ENCODE measurements around the gene MLPH. TPM values are rescaled to one million over a fixed set of nuclear protein-coding genes. Genes with fewer than 3 reads are reported as not detected.

The MLPH gene
- total RNA-seq, 2 experiments from 2014 or later: not detected

GRCh38 chr2:237561221-237561620 lies 74.2 kb downstream of the MLPH start:
- no peak for DNase-seq
- Mint-ChIP-seq H3K36me3 (ENCODE audit: low read depth) (no peaks in the 10 kb centered on the region), H3K4me1 (ENCODE audit: low read depth) (peaks cover 12% of the 10 kb centered on the region), H3K27ac (no peak overlapping the region), H3K9me3 (peaks cover 4% of the 10 kb centered on the region), H3K4me3 (no peak overlapping the region), H3K27me3 (peaks cover 10% of the 10 kb centered on the region)
- ATAC-seq: no peak
- intact Hi-C loops (cut with micrococcal nuclease): no loop called here
- ChIA-PET CTCF (interaction anchor here (1.4 to 3.3 kb wide), 3 partner anchors 11 to 48 kb away, joined by 3 to 29 read pairs (median 9); no protein-coding TSS in a partner anchor), POLR2A (interaction anchor here (1.5 kb wide), 1 partner anchor 11 kb away, joined by 4 read pairs; no protein-coding TSS in a partner anchor)
- TF ChIP-seq CTCF (IDR thresholded peaks at IDR 0.05): no peak

DNA sequence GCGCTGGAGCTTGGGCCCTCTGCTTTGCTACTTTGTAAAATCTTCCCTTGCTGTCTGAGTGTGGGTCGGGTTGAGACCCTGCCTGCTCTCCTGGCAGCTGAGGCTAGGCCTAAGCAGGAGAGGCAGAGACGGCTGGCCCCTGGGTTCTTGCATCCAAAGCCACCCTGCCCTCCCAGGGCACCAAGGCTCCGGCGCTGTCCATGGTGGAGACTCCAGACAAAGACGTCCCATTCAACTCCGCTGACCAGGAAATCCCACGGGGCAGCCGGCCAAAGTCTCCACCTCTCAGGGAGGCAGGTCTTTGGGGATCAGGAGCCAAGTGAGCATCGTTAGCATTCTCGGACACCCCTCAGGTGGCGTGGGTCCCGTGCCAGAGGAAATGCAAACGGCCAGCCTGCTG lies 76.8 kb downstream of the MLPH start:
- H3K9me3 Mint-ChIP-seq: no peaks in the 10 kb centered on the region
- H3K36me3 Mint-ChIP-seq (ENCODE audit: low read depth): no peaks in the 10 kb centered on the region
- no peak overlapping the region for H3K27ac Mint-ChIP-seq
- intact Hi-C loops (cut with micrococcal nuclease): no loop called here
- no peak for ATAC-seq
- TF ChIP-seq CTCF (IDR thresholded peaks at IDR 0.05): no peak
- CTCF ChIA-PET: interaction anchor here (3.3 kb wide), 1 partner anchor 8 kb away, joined by 29 read pairs; no protein-coding TSS in a partner anchor
- no peaks in the 10 kb centered on the region for H3K4me1 Mint-ChIP-seq (ENCODE audit: low read depth)
- H3K27me3 Mint-ChIP-seq: peaks cover 10% of the 10 kb centered on the region
- no peak overlapping the region for H3K4me3 Mint-ChIP-seq
- DNase-seq: no peak
- POLR2A ChIA-PET: no interaction called here

GRCh38 chr2:237564526-237565131 lies 77.6 kb downstream of the MLPH start:
- H3K36me3 Mint-ChIP-seq (ENCODE audit: low read depth): no peaks in the 10 kb centered on the region
- ChIA-PET CTCF (no interaction called here), POLR2A (interaction anchor here (0.9 kb wide), 1 partner anchor 23 kb away, joined by 3 read pairs; no protein-coding TSS in a partner anchor)
- no peaks in the 10 kb centered on the region for H3K9me3 Mint-ChIP-seq
- H3K4me3 Mint-ChIP-seq: no peak overlapping the region
- no peak overlapping the region for H3K27ac Mint-ChIP-seq
- H3K27me3 Mint-ChIP-seq: peaks cover 4% of the 10 kb centered on the region
- no peak for DNase-seq
- H3K4me1 Mint-ChIP-seq (ENCODE audit: low read depth): no peaks in the 10 kb centered on the region
- no peak for TF ChIP-seq CTCF (IDR thresholded peaks at IDR 0.05)
- ATAC-seq: no peak
- intact Hi-C loops (cut with micrococcal nuclease): loop anchor here (5.0 kb wide), 1 partner anchor 32 kb away; no protein-coding TSS in a partner anchor

- no peak for TF ChIP-seq CTCF (IDR thresholded peaks at IDR 0.05)
- CTCF ChIA-PET: interaction anchor here (2.4 kb wide), 1 partner anchor 53 kb away, joined by 13 read pairs; no protein-coding TSS in a partner anchor
- Mint-ChIP-seq H3K36me3 (ENCODE audit: low read depth) (no peaks in the 10 kb centered on the region), H3K27ac (no peak overlapping the region), H3K4me1 (ENCODE audit: low read depth) (no peaks in the 10 kb centered on the region), H3K9me3 (no peaks in the 10 kb centered on the region), H3K27me3 (peaks cover 3% of the 10 kb centered on the region), H3K4me3 (no peak overlapping the region)
- intact Hi-C loops (cut with micrococcal nuclease): loop anchor here (5.0 kb wide), 1 partner anchor 34 kb away; no protein-coding TSS in a partner anchor
- no peak for DNase-seq
- ATAC-seq: no peak
- POLR2A ChIA-PET: no interaction called here
Measured at GRCh38 chr2:237565974-237566373, 78.9 kb downstream of the MLPH start.

Data from activated CD8-positive, alpha-beta T cell treated with anti-CD3 and anti-CD28 coated beads for 36 hours (primary cell).